HFFc6 (cell line): ENCODE data around the gene UTS2R. TPM values are rescaled to one million over a fixed set of nuclear protein-coding genes. Genes with fewer than 3 reads are reported as not detected.
"Not testable (repeated sequence)": the region's sequence is repeated elsewhere in the genome, so short reads cannot be mapped to it uniquely, and the experiment has no call there.

Experiments used
- DNase-seq: peaks from one replicate; pipeline ENCODE4 v3.0.0-alpha.2; 2018
- H3K27ac Mint-ChIP-seq: 2 replicates; pipeline ENCODE4 v1.8.0; 2020; ENCODE audit warnings: mild to moderate bottlenecking, mixed read lengths
- H3K27me3 Mint-ChIP-seq: 2 replicates; pipeline ENCODE4 v1.8.0; 2021; ENCODE audit warnings: mild to moderate bottlenecking, moderate library complexity, mixed read lengths; ENCODE audit not compliant: insufficient read depth
- H3K36me3 Mint-ChIP-seq: 2 replicates; pipeline ENCODE4 v1.8.0; 2021; ENCODE audit warnings: low read depth, mixed read lengths
- H3K4me1 Mint-ChIP-seq: 2 replicates; pipeline ENCODE4 v1.8.0; 2020; ENCODE audit warnings: low read depth, mixed read lengths
- H3K4me3 Mint-ChIP-seq: 2 replicates; pipeline ENCODE4 v1.8.0; 2020; ENCODE audit warnings: mild to moderate bottlenecking, moderate library complexity, mixed read lengths
- H3K9me3 Mint-ChIP-seq: 2 replicates; pipeline ENCODE4 v1.8.0; 2020; ENCODE audit warnings: mild to moderate bottlenecking, mixed read lengths
- CTCF ChIP-seq: fragments of 200-600 bp; sonication (generic); IDR thresholded peaks from 2 replicates; pipeline ENCODE4 v1.5.0; 2021; ENCODE audit warnings: antibody characterized with exemption, mild to moderate bottlenecking
- total RNA-seq, 6 experiments: library from RNA; stranded (reverse); fragmentation: NEBNext Ultra II Directional; extraction: Animal tissue kit (Norgen Biotek cat#: 25700); gene quantifications; 2 replicates in 1 of 6; 3 replicates in 5 of 6; pipeline ENCODE4 v1.2.3, GENCODE V29; 2021

The UTS2R gene
- total RNA-seq, 6 experiments from 2014 or later: not detected

GRCh38 chr17:82411396-82412053 lies 40.0 kb downstream of the UTS2R start:
- peaks cover 14% of the 10 kb centered on the region for H3K4me1 Mint-ChIP-seq
- no peak for TF ChIP-seq CTCF
- peaks cover 1% of the 10 kb centered on the region; the same call in 1 of the 2 replicates for H3K27me3 Mint-ChIP-seq
- no peak for DNase-seq
- H3K9me3 Mint-ChIP-seq: no peaks in the 10 kb centered on the region
- no peak overlapping the region for H3K27ac Mint-ChIP-seq
- H3K4me3 Mint-ChIP-seq: no peak overlapping the region
- peaks cover 4% of the 10 kb centered on the region; the same call in 1 of the 2 replicates for H3K36me3 Mint-ChIP-seq

DNA sequence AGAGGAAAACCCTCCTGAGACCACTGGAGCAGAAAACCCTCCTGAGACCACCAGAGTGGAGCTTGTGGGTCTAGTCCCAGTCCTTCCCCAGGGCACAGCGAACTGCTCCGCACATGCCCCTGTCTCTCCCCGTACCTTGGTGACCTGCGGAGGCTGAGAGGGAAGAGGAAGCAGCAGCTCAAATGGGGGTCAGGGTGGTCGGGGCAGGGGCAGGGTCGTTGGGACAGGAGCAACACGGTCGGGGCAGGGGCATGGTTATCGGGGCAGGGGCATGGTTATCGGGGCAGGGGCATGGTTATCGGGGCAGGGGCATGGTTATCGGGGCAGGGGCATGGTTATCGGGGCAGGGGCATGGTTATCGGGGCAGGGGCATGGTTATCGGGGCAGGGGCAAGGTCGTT lies 40.5 kb downstream of the UTS2R start:
- not testable (repeated sequence) for DNase-seq, H3K9me3 Mint-ChIP-seq, H3K4me3 Mint-ChIP-seq, H3K27me3 Mint-ChIP-seq, H3K36me3 Mint-ChIP-seq, H3K27ac Mint-ChIP-seq
- peaks cover 14% of the 10 kb centered on the region for H3K4me1 Mint-ChIP-seq

DNA sequence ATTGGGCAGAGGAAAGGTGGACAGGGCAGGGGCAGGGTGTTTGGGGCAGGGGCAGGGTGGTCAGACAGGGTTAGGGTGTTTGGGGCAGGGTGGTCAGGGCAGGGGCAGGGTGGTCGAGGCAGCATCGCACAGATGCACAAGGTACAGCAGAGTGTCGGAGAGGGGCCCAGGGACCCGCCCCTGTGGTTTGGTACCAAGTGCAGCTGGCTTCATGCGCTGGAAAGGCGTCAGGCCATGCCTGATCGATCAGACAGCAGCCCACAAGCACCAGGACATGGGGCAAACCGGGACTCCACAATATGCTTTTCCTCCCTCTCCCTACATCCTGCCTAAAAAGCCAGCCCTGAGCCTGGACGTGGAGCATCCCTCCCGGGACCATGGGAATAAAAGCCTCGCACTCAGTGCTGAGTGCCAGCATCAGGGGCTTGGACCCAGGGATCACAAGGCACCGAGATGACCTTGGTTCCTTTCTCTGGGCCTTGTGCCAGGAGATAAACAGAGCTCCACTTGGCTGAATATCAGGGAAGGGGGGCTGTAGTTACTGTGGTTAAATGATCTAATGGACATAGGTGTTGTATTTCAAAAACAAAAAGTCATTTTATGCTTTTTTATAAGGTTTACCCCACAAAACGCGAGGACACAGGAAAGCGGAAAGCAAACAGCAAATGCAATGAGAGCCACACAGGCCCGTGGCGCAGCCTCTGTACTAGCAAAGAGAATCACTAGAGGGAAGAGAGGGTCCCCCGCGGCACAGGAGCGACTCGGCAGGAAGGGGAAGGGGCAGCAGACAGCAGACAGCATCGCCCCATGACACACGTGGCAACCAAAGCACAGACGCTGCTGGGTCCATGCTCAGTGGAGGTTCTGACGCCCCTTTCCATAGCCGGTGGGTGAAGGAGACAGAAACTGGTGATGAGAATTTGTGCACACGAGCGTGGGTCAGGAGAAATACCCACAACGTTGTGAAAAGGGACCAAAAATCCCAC lies 41.3 kb downstream of the UTS2R start:
- Mint-ChIP-seq H3K4me1 (peaks cover 8% of the 10 kb centered on the region), H3K27ac (no peak overlapping the region), H3K4me3 (no peak overlapping the region), H3K9me3 (no peaks in the 10 kb centered on the region), H3K27me3 (peaks cover 1% of the 10 kb centered on the region; the same call in 1 of the 2 replicates), H3K36me3 (peaks cover 4% of the 10 kb centered on the region; the same call in 1 of the 2 replicates)
- TF ChIP-seq CTCF: no peak
- DNase-seq: no peak

DNA sequence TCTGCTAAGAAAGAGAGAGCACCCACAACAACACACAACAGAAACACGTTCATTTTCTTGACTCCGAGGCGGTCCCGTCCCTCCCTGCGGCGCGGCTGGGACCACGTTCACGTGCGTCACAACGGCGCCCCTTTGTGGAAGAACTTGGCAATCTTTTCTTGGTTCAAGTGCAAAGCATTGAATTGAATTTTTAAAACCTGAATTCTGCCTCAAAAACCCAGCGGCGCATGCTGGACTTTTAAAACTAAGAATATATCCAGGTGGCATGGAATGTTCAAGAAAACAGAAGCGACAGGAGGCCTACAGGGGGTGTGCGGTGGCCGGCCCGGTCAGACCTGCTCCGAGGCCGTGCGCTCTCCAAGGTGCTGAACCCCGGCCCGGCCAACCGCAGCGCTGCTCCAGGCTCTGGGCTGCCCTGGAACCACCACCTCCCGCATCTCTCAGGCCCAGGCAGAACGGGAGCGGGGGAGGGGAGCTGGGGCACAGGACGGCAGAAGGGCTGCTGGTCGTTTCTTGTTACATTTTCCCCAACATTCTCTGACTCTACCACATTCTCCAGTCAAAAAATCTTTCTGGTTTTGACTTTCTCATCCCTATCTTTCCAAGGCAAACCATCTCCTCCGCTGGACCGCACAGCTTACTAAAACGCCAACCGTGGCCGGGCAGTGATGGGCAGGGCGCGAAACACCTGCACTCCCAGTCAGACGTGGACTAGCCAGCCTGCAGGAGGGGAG lies 43.1 kb downstream of the UTS2R start:
- Mint-ChIP-seq H3K27me3 (peaks cover 1% of the 10 kb centered on the region; the same call in 1 of the 2 replicates), H3K36me3 (peaks cover 4% of the 10 kb centered on the region; the same call in 1 of the 2 replicates), H3K4me1 (peaks cover 15% of the 10 kb centered on the region), H3K9me3 (no peaks in the 10 kb centered on the region), H3K4me3 (no peak overlapping the region; the same call in 1 of the 2 replicates), H3K27ac (no peak overlapping the region)
- peak; percentile 88 for TF ChIP-seq CTCF
- DNase-seq: peak; percentile 41

DNA sequence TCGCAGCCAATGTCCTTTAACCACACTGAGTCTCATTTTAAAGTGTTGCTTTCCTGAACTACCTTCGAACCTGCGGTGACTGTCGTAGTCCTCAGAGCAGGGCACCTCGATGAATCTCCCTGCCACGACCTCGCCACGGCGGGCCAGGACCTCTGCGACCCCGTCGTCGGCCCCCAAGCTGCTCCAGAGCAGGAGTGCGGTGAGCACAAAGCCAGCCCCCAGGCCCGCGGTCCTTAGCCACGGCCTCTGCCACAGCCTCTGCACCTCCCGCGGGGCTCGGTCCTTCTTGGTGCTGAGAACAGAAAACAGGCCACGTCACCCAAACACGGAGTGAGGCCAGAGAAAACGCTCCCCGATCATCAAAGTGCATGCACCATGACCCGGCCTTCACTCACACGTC lies 43.8 kb downstream of the UTS2R start:
- no peak for DNase-seq
- Mint-ChIP-seq H3K9me3 (no peaks in the 10 kb centered on the region), H3K4me1 (peaks cover 18% of the 10 kb centered on the region), H3K4me3 (no peak overlapping the region), H3K27ac (no peak overlapping the region), H3K27me3 (peaks cover 1% of the 10 kb centered on the region; the same call in 1 of the 2 replicates), H3K36me3 (peaks cover 4% of the 10 kb centered on the region; the same call in 1 of the 2 replicates)
- no peak for TF ChIP-seq CTCF
